8988T (cell line): ENCODE data around the gene BATF2.
"Not testable (repeated sequence)": the region's sequence is repeated elsewhere in the genome, so short reads cannot be mapped to it uniquely, and the experiment has no call there.

Experiments used
- DNase-seq: peaks from one replicate; pipeline ENCODE4 v3.0.0; 2011

Gene BATF2

GRCh38 chr11:65013130-65013887 lies 16.5 kb upstream of the BATF2 start:
- DNase-seq = peak; percentile 93

GRCh38 chr11:65008873-65009272 lies 12.1 kb upstream of the BATF2 start:
- no peak for DNase-seq

DNA sequence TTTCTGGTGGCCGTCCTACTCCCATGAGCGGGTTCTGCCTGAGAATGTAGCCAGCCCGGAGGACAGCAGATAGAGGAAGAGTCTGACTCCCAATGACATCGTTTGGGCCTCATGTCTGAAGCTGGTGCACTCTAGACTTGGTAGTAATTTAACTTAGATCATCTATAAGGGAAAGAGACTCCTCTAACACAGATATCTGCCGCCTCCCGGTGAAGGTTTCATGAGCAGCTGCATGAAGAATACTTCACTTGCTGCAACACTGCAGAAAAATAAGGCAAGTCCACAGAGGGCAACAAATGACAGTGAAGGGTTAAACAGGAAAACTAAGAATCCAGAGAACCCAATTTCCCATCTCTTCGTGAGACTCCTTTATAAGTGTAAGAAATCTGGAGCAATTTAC lies 11.2 kb upstream of the BATF2 start:
- no peak for DNase-seq

DNA sequence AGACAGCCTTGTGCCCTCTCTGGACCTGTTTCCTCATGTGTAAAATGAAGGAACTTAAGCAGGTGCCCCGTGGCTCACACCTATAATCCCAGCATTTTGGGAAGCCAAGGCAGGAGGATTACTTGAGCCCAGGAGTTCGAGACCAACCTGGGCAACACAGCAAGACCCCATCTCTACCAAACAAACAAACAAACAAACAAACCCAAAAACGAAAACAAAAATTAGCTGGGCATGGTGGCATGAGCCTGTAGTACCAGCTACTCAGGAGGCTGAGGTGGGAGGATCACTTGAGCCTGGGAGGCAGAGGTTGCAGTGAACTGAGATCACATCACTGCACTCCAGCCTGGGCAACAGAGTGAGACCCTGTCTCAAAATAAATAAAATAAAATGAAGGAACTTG lies 7.2 kb upstream of the BATF2 start:
- DNase-seq = not testable (repeated sequence)

- peak; percentile 23 for DNase-seq
Measured at GRCh38 chr11:65003282-65003681, 6.5 kb upstream of the BATF2 start.

DNA sequence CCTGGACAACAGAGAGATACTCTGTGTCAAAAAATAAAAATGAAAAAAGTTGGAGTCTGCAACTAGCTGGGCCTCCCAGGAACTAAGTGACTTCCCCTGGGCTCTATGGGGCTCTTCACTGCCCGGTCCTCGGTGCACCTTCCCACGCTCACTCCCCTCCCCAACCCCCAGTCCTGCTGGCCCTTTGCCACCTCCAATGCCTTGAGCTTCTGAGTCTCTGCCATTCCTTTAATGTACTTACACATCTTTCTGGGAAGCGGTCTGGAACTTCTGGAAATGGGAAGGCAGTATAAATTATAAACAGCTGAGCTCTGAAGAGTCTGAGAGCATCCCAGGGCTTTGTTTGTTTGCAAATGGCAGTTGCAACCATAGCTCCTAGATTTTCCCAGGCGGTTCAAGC lies 5.9 kb upstream of the BATF2 start:
- DNase-seq = peak; percentile 9

GRCh38 chr11:64999478-64999877 lies 2.7 kb upstream of the BATF2 start:
- DNase-seq = no peak

DNA sequence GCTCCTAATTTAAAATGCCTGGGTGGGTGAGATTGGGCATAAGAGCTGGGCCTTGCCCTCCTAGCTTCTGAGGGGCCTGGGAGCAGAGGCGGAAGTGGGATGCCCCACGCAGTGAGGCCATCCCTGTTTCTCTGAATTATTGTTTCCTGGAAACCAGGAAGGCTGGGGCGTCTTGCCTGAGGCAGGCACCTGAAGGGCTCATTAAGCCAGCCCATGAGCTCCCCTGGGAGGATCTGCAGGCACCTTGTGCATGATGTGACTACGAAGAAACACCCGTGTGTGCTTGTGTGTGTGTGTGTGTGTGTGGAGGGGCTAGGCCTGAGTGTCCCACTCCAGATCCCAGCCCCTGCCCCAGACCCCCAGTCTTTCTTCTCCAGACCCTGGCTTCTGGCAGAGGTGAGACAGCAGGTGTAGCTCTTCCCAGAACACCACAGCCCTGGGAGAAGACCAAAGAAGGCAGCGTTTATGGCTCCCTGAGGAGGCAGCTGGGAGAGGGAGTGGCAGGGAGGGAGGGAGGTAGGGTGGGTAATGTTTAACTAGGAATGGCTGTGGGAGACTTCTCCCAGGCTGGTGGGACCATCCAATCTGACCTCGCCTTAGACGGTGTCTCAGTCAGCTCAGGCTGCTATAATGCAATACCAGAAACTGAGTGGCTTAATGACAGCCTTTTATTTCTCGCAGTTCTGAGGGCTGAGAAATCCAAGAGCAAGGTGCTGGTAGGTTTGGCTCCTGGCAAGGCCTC lies 2.1 kb upstream of the BATF2 start:
- DNase-seq = no peak

DNA sequence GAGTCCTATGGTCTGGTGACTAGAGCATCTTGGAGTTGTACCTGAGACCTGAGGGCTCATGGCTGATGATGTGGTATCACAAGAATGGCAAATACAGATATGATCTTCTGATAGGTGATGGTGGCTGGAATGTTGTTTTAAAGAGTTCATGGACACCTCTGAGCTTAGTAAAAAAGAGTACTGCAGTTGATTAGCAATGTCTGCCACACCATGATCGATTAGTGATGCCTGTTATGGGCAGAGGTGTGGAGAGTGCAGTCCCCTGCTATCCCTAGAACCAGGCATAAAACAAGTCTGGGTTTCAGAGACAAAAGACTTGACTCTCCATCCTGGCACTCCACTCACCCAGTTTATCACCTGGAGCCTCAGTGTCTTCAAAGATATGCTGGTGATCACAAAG lies 1.4 kb upstream of the BATF2 start:
- DNase-seq = no peak

- DNase-seq = no peak
Measured at GRCh38 chr11:64996327-64996709, 453 bp downstream of the BATF2 start.

- DNase-seq = peak; percentile 7
Measured at GRCh38 chr11:64994318-64994717, 2.5 kb downstream of the BATF2 start.

DNA sequence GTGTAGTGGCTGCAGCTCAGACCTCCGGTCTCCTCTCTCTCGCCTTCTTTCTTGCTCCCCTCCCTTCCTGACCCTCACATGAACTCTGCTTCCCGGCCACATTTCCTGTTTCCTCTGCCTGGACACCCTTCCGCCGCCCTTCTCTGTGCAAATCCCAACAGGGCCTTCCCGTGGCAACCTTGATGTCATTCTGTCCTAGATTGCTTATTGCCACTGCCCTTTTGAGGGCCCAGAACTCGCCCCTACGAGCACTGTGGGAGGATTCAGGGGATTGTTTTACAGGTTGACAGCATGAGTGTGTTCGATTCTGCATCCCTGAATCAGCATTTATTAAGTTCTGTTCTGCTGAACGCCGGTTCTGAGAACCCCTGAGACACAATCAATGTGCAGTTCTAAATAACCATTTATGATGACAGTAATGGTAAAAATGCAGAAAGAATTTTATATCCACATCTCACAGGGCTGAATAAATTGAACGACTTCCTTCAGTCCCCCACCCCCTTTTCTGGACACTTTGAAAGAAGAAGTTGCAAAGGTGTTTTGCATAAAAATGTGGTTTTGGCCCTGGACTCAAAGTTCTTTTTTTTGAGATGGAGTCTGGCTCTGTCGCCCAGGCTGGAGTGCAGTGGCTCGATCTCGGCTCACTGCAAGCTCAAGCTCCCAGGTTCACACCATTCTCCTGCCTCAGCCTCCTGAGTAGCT lies 6.4 kb downstream of the BATF2 start:
- peak; percentile 3 for DNase-seq

- DNase-seq = peak; percentile 9
Measured at GRCh38 chr11:64989416-64989815, 7.4 kb downstream of the BATF2 start.

DNA sequence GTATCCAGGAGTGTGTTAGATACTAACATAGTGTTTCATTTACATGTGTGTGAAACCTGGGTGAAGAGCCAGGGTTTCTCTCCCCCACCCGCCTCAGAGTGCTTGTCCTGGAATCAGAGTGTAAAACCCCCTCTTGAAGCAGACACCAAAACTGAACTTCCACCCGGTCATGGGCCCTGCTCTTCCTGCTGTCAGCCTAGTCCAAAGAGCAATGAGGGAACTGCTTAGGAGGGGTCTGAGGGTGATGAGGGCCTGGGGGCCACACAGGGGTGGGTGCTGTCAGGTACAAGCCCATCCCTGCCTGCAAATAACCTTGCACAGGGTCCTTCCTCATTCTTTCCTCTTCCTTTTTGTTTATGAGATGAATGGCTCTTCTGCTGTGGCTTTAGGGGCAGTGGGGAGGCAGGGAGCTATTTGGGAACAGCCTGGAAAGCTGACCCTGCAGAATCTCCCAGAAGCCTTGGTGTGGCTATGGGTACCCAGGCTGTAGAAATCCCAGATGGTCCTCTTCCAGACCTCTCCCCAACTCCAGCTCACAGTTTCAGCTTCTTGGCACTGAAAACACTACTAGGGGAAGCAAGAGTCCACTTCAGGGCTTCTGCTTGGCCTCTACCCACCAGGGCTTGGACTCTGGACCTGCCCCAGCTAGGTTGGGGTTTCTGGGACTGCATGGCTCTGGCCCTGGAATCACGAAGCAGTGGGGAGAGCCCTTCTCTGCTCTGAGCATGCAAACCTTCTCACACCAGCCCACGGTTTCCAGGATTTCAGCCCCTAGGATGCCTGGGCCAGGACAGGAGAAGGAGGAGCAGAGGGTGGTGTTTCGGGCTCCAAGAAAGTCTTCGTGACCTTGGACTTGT lies 8.5 kb downstream of the BATF2 start:
- no peak for DNase-seq

DNA sequence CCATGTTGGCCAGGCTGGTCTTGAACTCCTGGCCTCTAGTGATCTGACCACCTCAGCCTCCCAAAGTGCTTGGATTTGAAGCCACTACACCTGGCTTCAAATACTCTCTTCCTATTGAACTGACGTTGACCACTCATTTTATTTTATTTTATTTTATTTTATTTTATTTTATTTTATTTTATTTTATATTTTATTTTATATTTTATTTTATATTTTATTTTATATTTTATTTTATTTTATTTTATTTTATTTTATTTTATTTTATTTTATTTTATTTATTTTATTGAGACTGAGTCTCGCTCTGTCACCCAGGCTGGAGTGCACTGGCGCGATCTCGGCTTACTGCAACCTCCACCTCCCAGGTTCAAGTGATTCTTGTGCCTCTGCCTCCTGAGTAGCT lies 13.4 kb downstream of the BATF2 start:
- not testable (repeated sequence) for DNase-seq

GRCh38 chr11:64976651-64977050 lies 20.1 kb downstream of the BATF2 start:
- no peak for DNase-seq

GRCh38 chr11:64974124-64974523 lies 22.6 kb downstream of the BATF2 start:
- DNase-seq = no peak

GRCh38 chr11:64971421-64972233 lies 25.1 kb downstream of the BATF2 start, which contains the start of gene MAJIN:
Gene MAJIN, minus strand, starts transcription at chr11:64972108. Its CDS starts 12,703 bp downstream, at chr11:64959405.
- DNase-seq = no peak

GRCh38 chr11:64970731-64971151 lies 26.0 kb downstream of the BATF2 start:
- DNase-seq = peak; percentile 50

GRCh38 chr11:64969209-64969608 lies 27.6 kb downstream of the BATF2 start:
- peak; percentile 56 for DNase-seq

GRCh38 chr11:64967375-64967774 lies 29.4 kb downstream of the BATF2 start:
- no peak for DNase-seq
